GM11168 (cell line): ENCODE data around the gene RGMB.

Source experiments
- in situ Hi-C: fragments of 300-500 bp; cut with MboI; formaldehyde crosslinking; loops from one replicate; pipeline ENCODE4 v1.12.0; 2022; ENCODE audit warnings: low sequenced_read_pairs; ENCODE audit not compliant: unreplicated experiment

RGMB gene

DNA sequence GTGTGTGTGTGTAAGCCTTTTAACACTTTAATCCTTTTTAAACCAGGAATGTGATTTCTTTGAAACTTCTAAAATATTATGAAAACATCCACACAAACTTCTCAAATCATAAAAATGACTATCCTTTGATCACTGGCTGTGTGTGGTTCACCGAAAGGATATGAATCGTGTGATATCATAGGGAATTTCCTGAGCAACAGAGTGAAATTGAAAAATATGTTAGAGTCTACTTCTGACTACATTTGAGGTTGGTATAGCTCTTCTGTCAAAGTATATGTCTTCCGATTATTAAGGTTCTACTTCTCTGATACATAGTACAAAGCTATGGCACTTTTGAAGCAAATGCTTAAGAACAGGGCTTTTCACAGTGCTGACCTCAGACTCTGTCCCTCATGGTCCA lies 40.3 kb downstream of the RGMB start:
- in situ Hi-C loops: no loop called here

- in situ Hi-C loops: no loop called here
Measured at GRCh38 chr5:98816582-98817222, 43.2 kb downstream of the RGMB start.

DNA sequence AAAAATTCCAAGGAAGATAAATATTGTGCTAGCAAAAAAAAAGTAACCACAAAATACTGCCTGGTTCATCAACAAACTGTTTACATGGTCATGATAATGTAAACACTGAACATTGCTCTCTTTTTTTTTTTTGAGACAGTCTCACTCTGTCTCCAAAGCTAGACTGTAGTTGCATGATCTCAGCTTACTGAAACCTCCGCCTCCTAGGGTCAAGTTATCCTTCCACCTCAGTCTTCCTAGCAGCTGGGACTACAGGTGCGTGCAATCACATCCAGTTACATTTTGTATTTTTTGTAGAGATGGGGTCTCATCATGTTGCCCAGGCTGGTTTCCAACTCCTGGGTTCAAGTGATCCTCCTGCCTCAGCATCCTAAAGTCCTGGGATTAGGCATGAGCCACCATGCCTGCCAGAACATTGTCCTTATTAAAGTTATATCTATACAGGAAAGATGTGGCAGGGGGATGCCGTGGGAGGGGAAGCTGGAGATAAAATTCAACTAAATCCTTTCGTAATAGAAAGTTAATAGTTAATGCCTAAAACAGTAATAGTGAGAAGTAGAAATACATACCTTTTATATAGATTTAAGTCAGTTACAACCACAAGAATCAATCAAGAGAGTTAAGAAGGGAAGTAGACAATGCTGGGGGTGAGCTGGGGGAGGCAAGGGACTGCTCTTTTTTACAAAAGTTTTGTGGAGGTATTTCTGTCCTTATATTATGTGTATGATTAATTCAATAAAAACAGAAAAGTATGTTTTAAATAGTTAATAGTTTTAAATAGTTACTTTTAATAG lies 52.3 kb downstream of the RGMB start:
- in situ Hi-C loops: no loop called here

- in situ Hi-C loops: no loop called here
Measured at GRCh38 chr5:98827161-98827560, 53.7 kb downstream of the RGMB start.

- in situ Hi-C loops: no loop called here
Measured at GRCh38 chr5:98827588-98828284, 54.3 kb downstream of the RGMB start.

DNA sequence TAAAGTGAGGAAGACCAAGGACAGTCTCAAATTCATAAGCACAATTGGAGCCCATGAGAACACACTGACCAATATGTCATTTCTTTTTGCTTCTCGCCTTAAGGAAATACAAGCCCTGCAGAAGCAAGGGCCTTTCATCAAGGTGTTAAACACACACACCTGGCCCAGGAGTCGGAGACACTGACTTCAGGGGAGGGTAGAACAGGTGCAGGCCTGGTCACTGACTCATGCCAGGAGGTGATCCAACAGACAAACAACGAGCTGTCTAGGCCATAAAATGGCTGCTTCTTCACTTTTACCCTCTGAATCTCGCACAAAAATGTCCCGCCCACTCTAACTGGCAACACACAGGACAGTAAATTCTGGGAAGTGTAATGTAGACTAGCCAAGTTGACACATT lies 62.7 kb downstream of the RGMB start:
- in situ Hi-C loops: no loop called here

- in situ Hi-C loops: no loop called here
Measured at GRCh38 chr5:98839469-98840383, 66.3 kb downstream of the RGMB start.

GRCh38 chr5:98840946-98841345 lies 67.5 kb downstream of the RGMB start:
- in situ Hi-C loops: no loop called here

DNA sequence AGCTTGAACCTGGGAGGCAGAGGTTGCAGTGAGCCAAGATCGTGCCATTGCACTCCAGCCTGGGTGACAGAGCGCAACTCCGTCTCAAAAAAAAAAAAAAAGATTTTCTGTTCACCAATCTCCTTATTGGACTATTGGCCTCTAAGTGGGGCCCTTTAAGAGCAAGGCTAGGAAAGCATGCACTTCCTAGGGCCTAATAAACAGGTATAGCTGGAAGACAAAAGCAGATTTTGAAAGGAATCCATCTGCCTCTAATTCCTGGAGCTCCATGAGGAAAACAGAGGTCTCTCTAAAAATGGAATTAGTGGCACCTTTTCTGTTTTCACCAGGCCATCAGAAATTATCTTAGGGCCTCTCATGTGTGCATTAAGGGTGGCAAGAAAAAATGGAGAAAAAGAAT lies 70.0 kb downstream of the RGMB start:
- in situ Hi-C loops: no loop called here

- in situ Hi-C loops: no loop called here
Measured at GRCh38 chr5:98844865-98845264, 71.4 kb downstream of the RGMB start.

- in situ Hi-C loops: no loop called here
Measured at GRCh38 chr5:98845878-98846277, 72.4 kb downstream of the RGMB start.
